Stomach (tissue), 9 donors: ENCODE results near the gene MAS1L. TPM values are rescaled to one million over a fixed set of nuclear protein-coding genes. Genes with fewer than 3 reads are reported as not detected.

Experiments
- DNase-seq, 2 donors: peaks; one replicate each; pipeline versions ENCODE4 v3.0.0 to v3.0.0-alpha.2; 2013 to 2019
- H3K27ac ChIP-seq, 5 donors: fragments of 200-600 bp in 4 of 5; sonication (generic) in 4 of 5; one replicate each; pipeline ENCODE4 v1.5.1; 2013 to 2019; ENCODE audit warnings: mild to moderate bottlenecking in 1 of 5, moderate library complexity in 1 of 5
- H3K27me3 ChIP-seq, 3 donors: fragments of 200-600 bp; sonication (generic); one replicate each; pipeline ENCODE4 v1.5.1; 2017 to 2019; ENCODE audit warnings: mixed run types in 1 of 3
- H3K36me3 ChIP-seq, 4 donors: fragments of 200-600 bp; sonication (generic); 1 replicate in 3 of 4; 2 replicates in 1 of 4; pipeline ENCODE4 v1.5.1; 2016 to 2019
- H3K4me1 ChIP-seq, 4 donors: fragments of 200-600 bp; sonication (generic); one replicate each; pipeline ENCODE4 v1.5.1; 2016 to 2019
- H3K4me3 ChIP-seq, 4 donors: fragments of 200-600 bp; sonication (generic) in 3 of 4; one replicate each; pipeline ENCODE4 v1.5.1; 2016 to 2019; ENCODE audit warnings: mild to moderate bottlenecking in 1 of 4
- H3K9me3 ChIP-seq, 4 donors: fragments of 200-600 bp; sonication (generic); one replicate each; pipeline ENCODE4 v1.5.1; 2016 to 2019
- EP300 ChIP-seq: sonication (generic); formaldehyde crosslinking; IDR thresholded peaks from one replicate; pipeline ENCODE4 v1.6.1; 2017; ENCODE audit warnings: antibody characterized with exemption
- POLR2A ChIP-seq, 4 donors: fragments of 450-650 bp; IDR thresholded peaks; one replicate each; pipeline ENCODE4 v1.6.1; 2016; ENCODE audit warnings: antibody characterized with exemption in 4 of 4, control low read depth in 2 of 4, mild to moderate bottlenecking in 1 of 4, moderate library complexity in 1 of 4
- POLR2AphosphoS5 ChIP-seq, 3 donors: sonication (generic); formaldehyde crosslinking; IDR thresholded peaks; one replicate each; pipeline ENCODE4 v1.6.1; 2016; ENCODE audit warnings: antibody characterized with exemption in 3 of 3
- WGBS, 5 donors: extraction: QIAGEN DNeasy Blood & Tissue Kit in 3 of 5; methylation state at CpG; one replicate each; pipeline versions ENCODE4 v1.1.5 to v1.1.7; 2013 to 2018; 5-methylcytosine and 5-hydroxymethylcytosine counted together
- intact Hi-C: fragments of 100-400 bp; cut with DNase I; formaldehyde crosslinking; loops from one replicate; pipeline ENCODE4 v1.15.1; 2023; ENCODE audit warnings: low total_unique reads
- polyA plus RNA-seq, 3 donors: library from polyadenylated mRNA; stranded (reverse); fragments of 200-250 nt; gene quantifications; one replicate each; pipeline ENCODE4 v1.2.3, GENCODE V29; 2013
- total RNA-seq, 5 donors: library from RNA; depleted of rRNA; stranded (reverse); fragments of >200 nt; gene quantifications; one replicate each; pipeline versions ENCODE4 v1.1.0 to v1.2.3, GENCODE V29; 2014 to 2016
- TF ChIP-seq, protein P1 (sequence below), 7 experiments: fragments of 450-650 bp in 4 of 7; fragments of 200-600 bp in 3 of 7; sonication (generic) in 3 of 7; IDR thresholded peaks; one replicate each; pipeline ENCODE4 v1.5.1; 2016 to 2019; ENCODE audit warnings: antibody characterized with exemption in 7 of 7, control low read depth in 2 of 7, mild to moderate bottlenecking in 1 of 7
- donor health status: healthy with polysubstance abuse.
- donor health status: Bipolar disorder and iron deficiency.
- donor health status: healthy.

MAS1L gene
- total and polyA plus RNA-seq, 8 donors = 0.55 TPM; not detected in 7

- no peaks in the 10 kb centered on the region for H3K4me1 ChIP-seq
- H3K27ac ChIP-seq = no peak overlapping the region
- H3K4me3 ChIP-seq = no peak overlapping the region
- intact Hi-C loops = no loop called here
- DNase-seq = no peak
- WGBS, 5 donors = 67 to 71% (median 67%) methylated on average over 4 of the region's 4 CpGs
- H3K27me3 ChIP-seq = peaks cover 0 to 10% (median 0%) of the 10 kb centered on the region in 3 donors
- TF ChIP-seq, protein P1, sequence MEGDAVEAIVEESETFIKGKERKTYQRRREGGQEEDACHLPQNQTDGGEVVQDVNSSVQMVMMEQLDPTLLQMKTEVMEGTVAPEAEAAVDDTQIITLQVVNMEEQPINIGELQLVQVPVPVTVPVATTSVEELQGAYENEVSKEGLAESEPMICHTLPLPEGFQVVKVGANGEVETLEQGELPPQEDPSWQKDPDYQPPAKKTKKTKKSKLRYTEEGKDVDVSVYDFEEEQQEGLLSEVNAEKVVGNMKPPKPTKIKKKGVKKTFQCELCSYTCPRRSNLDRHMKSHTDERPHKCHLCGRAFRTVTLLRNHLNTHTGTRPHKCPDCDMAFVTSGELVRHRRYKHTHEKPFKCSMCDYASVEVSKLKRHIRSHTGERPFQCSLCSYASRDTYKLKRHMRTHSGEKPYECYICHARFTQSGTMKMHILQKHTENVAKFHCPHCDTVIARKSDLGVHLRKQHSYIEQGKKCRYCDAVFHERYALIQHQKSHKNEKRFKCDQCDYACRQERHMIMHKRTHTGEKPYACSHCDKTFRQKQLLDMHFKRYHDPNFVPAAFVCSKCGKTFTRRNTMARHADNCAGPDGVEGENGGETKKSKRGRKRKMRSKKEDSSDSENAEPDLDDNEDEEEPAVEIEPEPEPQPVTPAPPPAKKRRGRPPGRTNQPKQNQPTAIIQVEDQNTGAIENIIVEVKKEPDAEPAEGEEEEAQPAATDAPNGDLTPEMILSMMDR (IDR thresholded peaks at IDR 0.05) = no peak
- no peak for TF ChIP-seq POLR2AphosphoS5 (IDR thresholded peaks at IDR 0.05)
- TF ChIP-seq EP300 = no peak
- TF ChIP-seq POLR2A (IDR thresholded peaks at IDR 0.05) = no peak
- H3K9me3 ChIP-seq = no peaks in the 10 kb centered on the region
- no peaks in the 10 kb centered on the region for H3K36me3 ChIP-seq
Measured at GRCh38 chr6:29495571-29495970, 7.8 kb upstream of the MAS1L start.

DNA sequence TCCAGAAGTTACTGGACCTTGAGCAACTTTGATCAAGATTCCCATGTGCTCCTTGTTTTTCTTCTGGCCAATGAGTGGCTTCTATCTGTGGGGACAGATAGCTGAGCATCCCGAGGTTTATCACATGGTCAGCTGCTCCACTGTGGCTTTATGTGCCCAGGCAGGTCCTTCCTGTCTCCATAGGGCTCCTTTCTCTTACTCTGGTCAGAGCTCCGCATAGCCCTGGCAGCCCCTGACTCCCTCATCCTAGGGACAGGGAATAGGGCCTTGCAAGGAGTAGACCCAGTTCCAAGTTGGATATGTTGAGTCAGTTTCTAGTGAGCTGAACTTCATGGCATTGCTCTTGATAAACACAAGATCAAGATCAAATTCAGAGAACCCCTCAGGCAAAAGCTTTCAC is 6.4 kb upstream of the MAS1L start:
- no peaks in the 10 kb centered on the region for H3K4me1 ChIP-seq
- WGBS, 5 donors = 48 to 72% (median 51%) methylated on average over 2 of the region's 2 CpGs
- TF ChIP-seq, protein P1 (IDR thresholded peaks at IDR 0.05) = no peak
- no peak for TF ChIP-seq POLR2AphosphoS5 (IDR thresholded peaks at IDR 0.05)
- TF ChIP-seq POLR2A (IDR thresholded peaks at IDR 0.05) = no peak
- no peak for TF ChIP-seq EP300
- DNase-seq = no peak
- no peak overlapping the region for H3K27ac ChIP-seq
- H3K36me3 ChIP-seq = no peaks in the 10 kb centered on the region
- no peak overlapping the region for H3K4me3 ChIP-seq
- no peaks in the 10 kb centered on the region for H3K27me3 ChIP-seq
- intact Hi-C loops = no loop called here
- no peaks in the 10 kb centered on the region for H3K9me3 ChIP-seq

- no peaks in the 10 kb centered on the region for H3K4me1 ChIP-seq
- intact Hi-C loops = no loop called here
- no peak for DNase-seq
- WGBS, 5 donors = 54 to 78% (median 73%) methylated on average over 2 of the region's 2 CpGs
- H3K36me3 ChIP-seq = no peaks in the 10 kb centered on the region
- no peaks in the 10 kb centered on the region for H3K9me3 ChIP-seq
- H3K27me3 ChIP-seq = no peaks in the 10 kb centered on the region
- H3K4me3 ChIP-seq = no peak overlapping the region
- TF ChIP-seq EP300 (no peak), POLR2A (IDR thresholded peaks at IDR 0.05) (no peak)
- H3K27ac ChIP-seq = no peak overlapping the region
Measured at GRCh38 chr6:29493261-29493660, 5.5 kb upstream of the MAS1L start.

- Histone ChIP-seq H3K9me3 (no peaks in the 10 kb centered on the region), H3K27ac (no peak overlapping the region), H3K4me3 (no peak overlapping the region), H3K36me3 (no peaks in the 10 kb centered on the region), H3K4me1 (no peaks in the 10 kb centered on the region), H3K27me3 (no peaks in the 10 kb centered on the region)
- no peak for DNase-seq
- intact Hi-C loops = no loop called here
- no peak for TF ChIP-seq POLR2A (IDR thresholded peaks at IDR 0.05)
- no peak for TF ChIP-seq POLR2AphosphoS5 (IDR thresholded peaks at IDR 0.05)
- WGBS, 5 donors = 72 to 87% (median 77%) methylated on average over 4 of the region's 4 CpGs
Measured at GRCh38 chr6:29491574-29491973, 3.8 kb upstream of the MAS1L start.

DNA sequence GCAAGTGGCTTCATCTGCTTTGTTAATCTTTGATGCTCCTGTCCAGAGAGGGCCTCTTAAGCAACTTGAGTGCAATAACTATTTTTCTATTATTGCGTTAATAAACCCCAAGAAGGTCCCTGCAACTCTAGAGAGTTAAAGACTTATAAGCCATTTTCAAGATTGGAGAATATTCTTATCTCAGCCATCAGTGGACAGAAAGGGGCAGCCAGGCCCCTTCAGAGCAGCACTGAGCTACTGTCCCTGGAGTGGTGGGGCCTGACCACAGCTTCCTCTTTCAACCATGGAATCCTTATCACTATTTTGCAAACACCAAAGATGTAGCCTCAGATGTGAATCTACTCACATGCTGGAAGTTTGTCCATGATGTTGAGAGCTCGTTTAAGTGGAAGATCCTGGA is 2.8 kb upstream of the MAS1L start:
- H3K27ac ChIP-seq = no peak overlapping the region
- H3K27me3 ChIP-seq = no peaks in the 10 kb centered on the region
- no peaks in the 10 kb centered on the region for H3K36me3 ChIP-seq
- no peak for DNase-seq
- TF ChIP-seq, protein P1 (IDR thresholded peaks at IDR 0.05) = no peak
- TF ChIP-seq POLR2AphosphoS5 (IDR thresholded peaks at IDR 0.05) = no peak
- no peak for TF ChIP-seq POLR2A (IDR thresholded peaks at IDR 0.05)
- TF ChIP-seq EP300 = no peak
- 53 to 68% (median 67%) methylated on average over 2 of the region's 2 CpGs for WGBS, 5 donors
- no peak overlapping the region for H3K4me3 ChIP-seq
- intact Hi-C loops = no loop called here
- H3K9me3 ChIP-seq = no peaks in the 10 kb centered on the region
- H3K4me1 ChIP-seq = no peaks in the 10 kb centered on the region
